SU-DHL-6 (cell line): ENCODE measurements around the gene SYNE4.

Experiments
- EZH2phosphoT487 ChIP-seq: fragments of 200-600 bp; sonication (generic), shearing (Covaris generic); conservative IDR thresholded peaks from 2 replicates; pipeline ENCODE4 v1.6.1; 2018; ENCODE audit warnings: mild to moderate bottlenecking, antibody characterized with exemption, low read length, moderate library complexity, mixed read lengths
- TF ChIP-seq, protein P1 (sequence below): fragments of 200-600 bp; sonication (generic); IDR thresholded peaks from one replicate; pipeline ENCODE4 v1.5.1; 2017; ENCODE audit warnings: antibody characterized with exemption, mild to moderate bottlenecking, low read length, moderate library complexity; ENCODE audit not compliant: insufficient read depth, poor library complexity, severe bottlenecking

GRCh38 chr19:36051236-36051635 is 42.6 kb upstream of the SYNE4 start:
- TF ChIP-seq, protein P1, sequence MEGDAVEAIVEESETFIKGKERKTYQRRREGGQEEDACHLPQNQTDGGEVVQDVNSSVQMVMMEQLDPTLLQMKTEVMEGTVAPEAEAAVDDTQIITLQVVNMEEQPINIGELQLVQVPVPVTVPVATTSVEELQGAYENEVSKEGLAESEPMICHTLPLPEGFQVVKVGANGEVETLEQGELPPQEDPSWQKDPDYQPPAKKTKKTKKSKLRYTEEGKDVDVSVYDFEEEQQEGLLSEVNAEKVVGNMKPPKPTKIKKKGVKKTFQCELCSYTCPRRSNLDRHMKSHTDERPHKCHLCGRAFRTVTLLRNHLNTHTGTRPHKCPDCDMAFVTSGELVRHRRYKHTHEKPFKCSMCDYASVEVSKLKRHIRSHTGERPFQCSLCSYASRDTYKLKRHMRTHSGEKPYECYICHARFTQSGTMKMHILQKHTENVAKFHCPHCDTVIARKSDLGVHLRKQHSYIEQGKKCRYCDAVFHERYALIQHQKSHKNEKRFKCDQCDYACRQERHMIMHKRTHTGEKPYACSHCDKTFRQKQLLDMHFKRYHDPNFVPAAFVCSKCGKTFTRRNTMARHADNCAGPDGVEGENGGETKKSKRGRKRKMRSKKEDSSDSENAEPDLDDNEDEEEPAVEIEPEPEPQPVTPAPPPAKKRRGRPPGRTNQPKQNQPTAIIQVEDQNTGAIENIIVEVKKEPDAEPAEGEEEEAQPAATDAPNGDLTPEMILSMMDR, result peak; percentile 47
- no peak for TF ChIP-seq EZH2phosphoT487
